Amygdala (tissue), 56 donors: Measurements from ENCODE around the gene SLFN14.
"Not testable (repeated sequence)": the region's sequence is repeated elsewhere in the genome, so short reads cannot be mapped to it uniquely, and the experiment has no call there.

Source experiments
- DNase-seq, 56 donors: peaks; one replicate each; lab custom pipeline; 2025; lab: John Stamatoyannopoulos, UW

Gene SLFN14

GRCh38 chr17:35529326-35529725 is 31.3 kb downstream of the SLFN14 start:
- DNase-seq, result not testable (repeated sequence)

DNA sequence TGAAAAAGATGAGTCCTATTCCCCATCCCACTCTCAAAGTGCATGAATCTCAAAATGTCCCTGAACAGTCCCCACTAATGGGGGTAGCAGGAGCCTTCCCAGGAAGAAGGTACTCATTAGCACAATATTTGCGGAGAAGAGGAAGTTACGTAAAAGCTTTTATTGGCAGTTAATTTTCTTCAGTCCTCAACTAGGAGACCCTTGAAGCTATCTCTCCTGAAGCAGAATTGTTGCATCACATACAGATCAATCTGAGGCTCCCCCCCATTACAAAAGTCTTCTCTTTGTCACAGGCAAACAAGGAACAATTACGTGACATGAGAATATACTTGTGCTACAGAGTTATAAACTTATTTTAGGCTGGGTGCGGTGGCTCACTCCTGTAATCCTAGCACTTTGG is 37.3 kb downstream of the SLFN14 start:
- no peak for DNase-seq

DNA sequence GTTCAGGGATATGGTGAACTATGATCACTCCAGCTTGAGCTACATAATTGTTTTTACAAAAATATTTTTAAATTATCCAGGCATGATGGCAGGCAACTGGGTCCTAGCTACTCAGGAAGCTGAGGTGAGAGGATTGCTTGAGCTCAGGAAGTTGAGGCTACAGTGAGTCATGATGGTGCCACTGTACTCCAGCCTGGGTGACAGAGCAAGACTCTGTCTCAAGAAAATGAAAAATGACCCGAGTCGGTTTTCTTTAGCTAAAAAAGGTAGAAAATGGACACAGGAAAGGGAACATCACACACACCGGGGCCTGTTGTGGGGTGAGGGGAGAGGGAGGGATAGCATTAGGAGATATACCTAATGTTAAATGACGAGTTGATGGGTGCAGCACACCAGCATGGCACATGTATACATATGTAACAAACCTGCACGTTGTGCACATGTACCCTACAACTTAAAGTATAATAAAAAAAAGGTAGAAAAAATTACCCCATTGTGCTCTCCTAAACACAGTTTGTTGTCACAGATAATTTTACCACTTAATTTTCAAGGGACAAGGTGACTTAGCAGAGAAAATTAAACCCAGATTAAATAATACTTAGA is 38.9 kb downstream of the SLFN14 start:
- DNase-seq, result not testable (repeated sequence)

DNA sequence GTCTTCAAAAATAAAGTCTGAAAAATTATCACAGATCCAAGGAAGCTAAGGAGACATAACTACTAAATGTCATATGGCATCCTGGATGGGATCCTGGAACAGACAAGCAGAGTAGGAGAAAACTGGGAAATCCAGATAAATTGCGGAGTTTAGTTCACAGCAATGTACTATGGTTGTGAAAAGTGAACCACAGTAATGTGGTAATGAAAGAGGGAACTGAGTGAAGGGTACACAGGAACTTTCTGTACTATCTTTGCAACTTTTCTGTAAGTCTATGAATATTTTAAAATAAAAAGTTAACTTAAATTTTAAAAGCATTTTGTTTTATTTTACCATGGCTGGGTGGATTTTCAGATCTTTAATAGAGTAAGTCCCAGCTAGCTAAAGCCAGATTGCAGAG is 39.5 kb downstream of the SLFN14 start:
- DNase-seq, result no peak

DNA sequence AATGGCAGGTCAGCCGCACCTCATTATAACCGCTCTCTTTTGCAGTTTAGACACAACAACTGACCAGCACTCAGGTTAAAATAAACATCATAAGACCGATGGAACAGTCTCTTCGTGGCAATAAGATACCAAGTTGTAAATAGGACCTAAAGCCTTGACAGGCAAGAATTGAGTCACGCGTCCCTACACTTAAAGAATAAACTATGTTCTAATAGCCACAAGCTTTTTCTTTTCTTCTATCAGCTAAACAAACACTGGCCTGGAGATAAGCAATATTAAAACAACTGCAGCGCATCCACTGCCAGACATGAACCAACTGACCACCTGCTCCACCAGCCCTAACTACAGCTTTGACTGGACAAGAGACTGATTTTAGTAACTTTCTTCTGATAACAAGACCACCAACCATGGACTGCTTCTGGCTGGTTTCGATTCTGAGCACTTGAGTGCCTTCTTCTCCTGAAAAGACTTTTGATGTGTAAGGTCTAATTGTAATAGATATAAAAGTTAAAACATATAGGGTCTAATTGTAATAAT is 40.6 kb downstream of the SLFN14 start:
- no peak for DNase-seq

GRCh38 chr17:35519439-35519838 is 41.2 kb downstream of the SLFN14 start:
- DNase-seq, result no peak

DNA sequence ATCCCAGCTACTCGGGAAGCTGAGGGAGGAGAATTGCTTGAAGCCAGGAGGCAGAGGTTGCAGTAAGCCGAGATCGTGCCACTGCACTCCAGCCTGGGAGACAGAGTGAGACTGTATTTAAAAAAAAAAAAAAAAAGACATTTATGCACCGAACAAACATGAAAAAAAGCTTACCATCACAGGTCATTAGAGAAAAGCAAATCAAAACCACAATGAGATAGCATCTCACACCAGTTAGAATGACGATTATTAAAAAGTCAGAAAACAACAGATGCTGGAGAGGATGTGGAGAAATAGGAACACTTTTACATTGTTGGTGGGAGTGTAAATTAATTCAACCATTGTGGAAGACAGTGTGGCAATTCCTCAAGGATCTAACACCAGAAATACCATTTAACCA is 42.2 kb downstream of the SLFN14 start:
- not testable (repeated sequence) for DNase-seq

DNA sequence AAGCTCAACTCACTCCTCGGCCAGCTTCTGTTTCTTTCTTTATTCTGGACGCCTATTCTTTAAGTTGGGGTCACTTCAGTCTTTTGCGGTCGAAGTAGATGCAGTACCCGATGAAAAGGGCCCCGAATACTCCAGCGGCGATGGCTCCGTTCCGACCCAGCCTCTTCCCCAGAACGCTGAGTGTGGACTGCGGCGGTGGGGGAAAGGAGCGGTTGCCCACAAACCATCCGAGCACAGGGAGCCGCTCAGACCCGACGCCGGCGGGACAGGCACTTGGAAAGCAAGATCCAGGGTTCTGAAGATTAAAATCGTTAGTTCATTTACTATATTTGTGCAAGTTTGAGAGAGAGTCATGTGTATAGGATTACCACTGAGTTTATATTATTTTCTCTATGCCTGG is 45.6 kb downstream of the SLFN14 start:
- no peak for DNase-seq

DNA sequence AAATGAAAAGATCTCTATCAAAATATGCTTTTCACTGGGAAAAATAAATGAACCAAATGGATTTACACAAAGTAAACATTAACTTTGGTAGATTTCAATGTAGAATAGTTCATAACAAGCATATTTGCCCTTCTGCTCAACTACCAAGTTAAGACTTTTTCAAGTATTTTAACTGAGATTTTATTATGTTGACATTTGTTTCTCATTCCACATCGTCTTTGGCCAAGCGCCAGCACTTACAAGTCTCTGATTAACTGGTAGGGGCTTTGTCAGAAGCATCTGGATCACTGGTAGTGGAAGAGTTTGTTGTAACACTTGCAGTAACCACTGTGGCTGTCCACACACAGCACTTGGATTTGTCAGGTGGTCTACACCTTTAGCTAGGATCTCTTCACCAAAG is 46.1 kb downstream of the SLFN14 start:
- no peak for DNase-seq
